B cell (primary cell): ENCODE data around the gene STMP1. TPM values are rescaled to one million over a fixed set of nuclear protein-coding genes. Genes with fewer than 3 reads are reported as not detected.

Experiments used
- ATAC-seq: fragments of 200-7000 bp; cut with Tn5 transposase; one replicate; pipeline ENCODE4 v1.10.0; 2021; ENCODE audit warnings: low read depth, mild to moderate bottlenecking, moderate number of reproducible peaks, moderate library complexity
- CTCF ChIA-PET: fragments of 350-600 bp; sonication (Branson Sonifier 250); formaldehyde crosslinking; loops from one replicate; lab custom pipeline; 2021; ENCODE audit warnings: antibody characterized with exemption, inconsistent platforms; lab: Charles Lee
- POLR2A ChIA-PET: fragments of 350-600 bp; sonication (Branson Sonifier 250); formaldehyde crosslinking; loops from one replicate; lab custom pipeline; 2021; ENCODE audit warnings: antibody characterized with exemption; lab: Charles Lee
- DNase-seq: peaks from one replicate; pipeline ENCODE4 v3.0.0; 2013
- H2AFZ ChIP-seq: 2 replicates; pipeline ENCODE4 v1.6.1; 2012; ENCODE audit warnings: mild to moderate bottlenecking, low read depth, low read length; ENCODE audit not compliant: insufficient read depth, poor library complexity, severe bottlenecking
- H3K27ac ChIP-seq, 2 donors: 1 replicate in 1 of 2; 2 replicates in 1 of 2; pipeline ENCODE4 v1.5.1; 2012 to 2013; ENCODE audit warnings: low read length in 2 of 2, mild to moderate bottlenecking in 2 of 2, moderate library complexity in 1 of 2
- H3K27me3 ChIP-seq, 4 experiments: fragments of 200-600 bp in 1 of 4; sonication (generic) in 1 of 4; replicated peaks in 1 of 4; 1 replicate in 2 of 4; 2 replicates in 2 of 4; pipeline versions ENCODE4 v1.6.1 to v1.7.0; 2013 to 2016; ENCODE audit warnings: low read length in 3 of 4, mild to moderate bottlenecking in 2 of 4, mixed read lengths in 1 of 4, moderate library complexity in 1 of 4; ENCODE audit not compliant: insufficient read depth in 4 of 4, control insufficient read depth in 3 of 4; ENCODE audit errors: control extremely low read depth in 1 of 4
- H3K36me3 ChIP-seq, 2 experiments: replicated peaks in 1 of 2; 1 replicate in 1 of 2; 2 replicates in 1 of 2; pipeline versions ENCODE4 v1.6.1 to v1.7.1; 2013; ENCODE audit warnings: low read length in 1 of 2; ENCODE audit not compliant: insufficient read depth in 2 of 2, control insufficient read depth in 1 of 2; ENCODE audit errors: control extremely low read depth in 1 of 2, extremely low read depth in 1 of 2
- H3K4me1 ChIP-seq, 2 donors: fragments of 200-600 bp in 1 of 2; sonication (generic) in 1 of 2; 1 replicate in 1 of 2; 2 replicates in 1 of 2; pipeline versions ENCODE4 v1.5.1 to v1.6.1; 2013 to 2017; ENCODE audit warnings: low read length in 2 of 2; ENCODE audit not compliant: control insufficient read depth in 2 of 2, insufficient read depth in 2 of 2
- H3K4me2 ChIP-seq: replicated peaks from 2 replicates; pipeline ENCODE3; 2012; ENCODE audit warnings: mild to moderate bottlenecking, low read depth, low read length; ENCODE audit not compliant: poor library complexity, severe bottlenecking
- H3K4me3 ChIP-seq, 5 experiments: fragments of 200-600 bp in 1 of 5; sonication (generic) in 1 of 5; 1 replicate in 3 of 5; 2 replicates in 2 of 5; pipeline versions ENCODE4 v1.5.1 to v1.7.0; 2011 to 2016; ENCODE audit warnings: low read length in 4 of 5, mild to moderate bottlenecking in 4 of 5, low read depth in 2 of 5, control low read depth in 1 of 5, moderate library complexity in 1 of 5; ENCODE audit not compliant: insufficient read depth in 1 of 5; ENCODE audit errors: control extremely low read depth in 1 of 5, extremely low read depth in 1 of 5
- H3K79me2 ChIP-seq: fragments of 200-600 bp; sonication (generic); one replicate; pipeline ENCODE4 v1.6.0; 2016; ENCODE audit warnings: low read length; ENCODE audit not compliant: control insufficient read depth, insufficient read depth
- H3K9ac ChIP-seq: fragments of 200-600 bp; sonication (generic); 2 replicates; pipeline ENCODE4 v1.6.1; 2017; ENCODE audit warnings: mild to moderate bottlenecking, low read length, moderate library complexity
- H3K9me3 ChIP-seq, 3 donors: one replicate each; pipeline versions ENCODE4 v1.6.1 to v1.7.1; 2013; ENCODE audit warnings: low read length in 2 of 3; ENCODE audit not compliant: control insufficient read depth in 2 of 3, insufficient read depth in 1 of 3; ENCODE audit errors: control extremely low read depth in 1 of 3
- H4K20me1 ChIP-seq: 2 replicates; pipeline ENCODE4 v1.6.0; 2012; ENCODE audit warnings: mild to moderate bottlenecking, low read length; ENCODE audit not compliant: insufficient read depth, control insufficient read depth, poor library complexity, severe bottlenecking
- H3K27ac Mint-ChIP-seq: one replicate; pipeline ENCODE4 v1.8.0; 2021; ENCODE audit warnings: mixed read lengths
- H3K27me3 Mint-ChIP-seq: one replicate; pipeline ENCODE4 v1.8.0; 2021; ENCODE audit warnings: mixed read lengths
- H3K4me1 Mint-ChIP-seq: one replicate; pipeline ENCODE4 v1.8.0; 2021; ENCODE audit warnings: mixed read lengths
- H3K4me3 Mint-ChIP-seq: one replicate; pipeline ENCODE4 v1.8.0; 2021; ENCODE audit warnings: mixed read lengths
- H3K9me3 Mint-ChIP-seq: one replicate; pipeline ENCODE4 v1.8.0; 2022; ENCODE audit warnings: mixed read lengths; ENCODE audit not compliant: insufficient read depth
- CTCF ChIP-seq: fragments of 200-600 bp; IDR thresholded peaks from one replicate; pipeline ENCODE4 v1.8.0; 2022; ENCODE audit warnings: antibody characterized with exemption, mild to moderate bottlenecking
- EZH2 ChIP-seq: IDR thresholded peaks from 2 replicates; pipeline ENCODE4 v1.6.1; 2012; ENCODE audit warnings: borderline replicate concordance, low read depth, mild to moderate bottlenecking, moderate library complexity, low read length; ENCODE audit not compliant: insufficient read depth, poor library complexity, severe bottlenecking
- WGBS: methylation state at CpG from one replicate; pipeline ENCODE4 v1.1.5; 2013; ENCODE audit warnings: missing lambda C conversion rate; ENCODE audit not compliant: insufficient coverage; 5-methylcytosine and 5-hydroxymethylcytosine counted together
- intact Hi-C: fragments of 100-400 bp; cut with micrococcal nuclease; formaldehyde crosslinking; loops from one replicate; pipeline ENCODE4 v1.10.0; 2022
- polyA plus RNA-seq: library from polyadenylated mRNA; depleted of rRNA; stranded (reverse); fragments of >200 nt; gene quantifications from 2 replicates; pipeline ENCODE4 v1.2.3, GENCODE V29; 2012
- total RNA-seq, 2 donors: library from RNA; stranded (reverse); fragments of 120-200 nt in 1 of 2; gene quantifications; 1 replicate in 1 of 2; 2 replicates in 1 of 2; pipeline versions ENCODE4 v1.2.3 to v1.2.4, GENCODE V29; 2013 to 2022

The STMP1 gene
- total and polyA plus RNA-seq, 2 donors (not counting 1 experiment from before 2014, with no cell fraction given) = 11.0 to 33.5 TPM

- ChIA-PET CTCF (interaction anchor here (1.0 to 7.3 kb wide), 15 partner anchors 11 to 414 kb away, joined by 3 to 109 read pairs (median 7); partner anchors contain the start of gene STMP1), POLR2A (no interaction called here)
- Histone ChIP-seq H3K36me3 (peaks cover 8 to 62% of the 10 kb centered on the region in 2 experiments), H3K27ac (no peak overlapping the region), H3K9ac (no peak overlapping the region), H2AFZ (no peak overlapping the region), H3K4me3 (no peak overlapping the region), H3K27me3 (no peaks in the 10 kb centered on the region), H3K79me2 (no peaks in the 10 kb centered on the region), H3K9me3 (peaks cover 0 to 4% (median 0%) of the 10 kb centered on the region in 3 donors), H3K4me1 (no peaks in the 10 kb centered on the region), H4K20me1 (no peaks in the 10 kb centered on the region), H3K4me2 (no peak overlapping the region)
- Mint-ChIP-seq H3K9me3 (no peaks in the 10 kb centered on the region), H3K4me3 (no peak overlapping the region), H3K4me1 (no peaks in the 10 kb centered on the region), H3K27me3 (no peaks in the 10 kb centered on the region), H3K27ac (no peak overlapping the region)
- DNase-seq = no peak
- TF ChIP-seq EZH2 (no peak), CTCF (no peak)
- WGBS = 75% methylated on average over 3 of the region's 3 CpGs
- intact Hi-C loops = no loop called here
- ATAC-seq = no peak
Observed at GRCh38 chr7:135644154-135644553, 18.2 kb upstream of the STMP1 start.

GRCh38 chr7:135644729-135645128, 17.6 kb upstream of the STMP1 start:
- intact Hi-C loops = loop anchor here (1.0 kb wide), 1 partner anchor 132 kb away; no protein-coding TSS in a partner anchor
- H4K20me1 ChIP-seq = no peaks in the 10 kb centered on the region
- Mint-ChIP-seq H3K27me3 (no peaks in the 10 kb centered on the region), H3K4me1 (no peaks in the 10 kb centered on the region), H3K4me3 (no peak overlapping the region), H3K9me3 (no peaks in the 10 kb centered on the region), H3K27ac (no peak overlapping the region)
- TF ChIP-seq EZH2 (no peak), CTCF (no peak)
- H2AFZ ChIP-seq = no peak overlapping the region
- no peak overlapping the region for H3K27ac ChIP-seq
- H3K4me1 ChIP-seq = no peaks in the 10 kb centered on the region
- peaks cover 7 to 59% of the 10 kb centered on the region in 2 experiments for H3K36me3 ChIP-seq
- no peak overlapping the region for H3K4me3 ChIP-seq
- no peaks in the 10 kb centered on the region for H3K79me2 ChIP-seq
- ChIA-PET CTCF (interaction anchor here (0.6 to 7.3 kb wide), 25 partner anchors 8 to 1204 kb away, joined by 3 to 109 read pairs (median 5); partner anchors contain the start of gene STMP1), POLR2A (no interaction called here)
- DNase-seq (no peak), ATAC-seq (no peak)
- no peak overlapping the region for H3K4me2 ChIP-seq
- no CpG with 5 or more reads among the region's 3 CpGs for WGBS
- H3K9ac ChIP-seq = no peak overlapping the region
- no peaks in the 10 kb centered on the region for H3K9me3 ChIP-seq
- no peaks in the 10 kb centered on the region for H3K27me3 ChIP-seq
